K562 treated with DMSO at 1 percent for 12 hours (cell line): ENCODE measurements around the gene RARG. TPM values are rescaled to one million over a fixed set of nuclear protein-coding genes. Genes with fewer than 3 reads are reported as not detected.

Experiments used
- total RNA-seq: library from RNA; unstranded; fragments of 300-600 nt; gene quantifications from 2 replicates; pipeline ENCODE4 v1.2.3, GENCODE V29; 2022; ENCODE audit not compliant: insufficient read depth

RARG gene
- 4.3 and 7.8 TPM in 2 replicates for total RNA-seq

DNA sequence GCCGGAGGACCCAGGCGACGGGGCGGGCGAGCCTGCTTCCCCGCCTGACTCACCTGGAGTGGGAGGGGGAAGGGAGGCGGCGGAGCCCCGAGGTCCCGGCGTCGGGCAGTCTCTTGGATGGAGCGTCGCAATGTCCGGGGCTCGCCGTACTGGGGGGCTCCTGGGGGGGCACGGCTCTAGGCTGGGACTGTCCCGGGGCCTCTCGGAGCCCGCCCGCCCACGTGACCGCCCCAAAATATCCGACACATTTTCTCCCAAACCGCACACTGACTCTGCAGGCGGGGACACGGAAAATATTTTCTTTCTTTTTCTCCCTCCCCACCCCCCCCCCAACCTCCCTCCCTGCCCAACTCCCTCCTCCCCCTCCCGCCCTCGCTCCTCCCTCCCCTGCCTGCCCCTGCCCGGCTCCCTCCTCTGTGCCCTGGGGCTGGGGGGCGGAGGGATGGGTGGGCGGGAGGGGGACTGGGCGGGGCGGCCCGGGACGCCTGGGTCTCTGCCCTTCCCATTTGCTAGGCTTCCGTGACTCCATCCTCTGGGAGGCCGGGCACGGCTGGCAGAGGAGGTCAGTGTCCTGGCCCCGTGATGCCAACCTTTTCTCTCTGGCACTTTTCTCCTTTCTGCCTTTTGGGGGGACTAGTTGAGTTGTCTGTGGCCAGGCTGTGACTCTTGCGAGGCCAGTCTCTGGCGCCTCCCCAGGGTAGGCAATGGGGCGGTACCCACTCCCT lies at the start of gene RARG:
RARG (minus strand) TSS at position 289 of the 725 bp plus-strand sequence. CDS start 4,664 bp downstream, outside the sequence.

DNA sequence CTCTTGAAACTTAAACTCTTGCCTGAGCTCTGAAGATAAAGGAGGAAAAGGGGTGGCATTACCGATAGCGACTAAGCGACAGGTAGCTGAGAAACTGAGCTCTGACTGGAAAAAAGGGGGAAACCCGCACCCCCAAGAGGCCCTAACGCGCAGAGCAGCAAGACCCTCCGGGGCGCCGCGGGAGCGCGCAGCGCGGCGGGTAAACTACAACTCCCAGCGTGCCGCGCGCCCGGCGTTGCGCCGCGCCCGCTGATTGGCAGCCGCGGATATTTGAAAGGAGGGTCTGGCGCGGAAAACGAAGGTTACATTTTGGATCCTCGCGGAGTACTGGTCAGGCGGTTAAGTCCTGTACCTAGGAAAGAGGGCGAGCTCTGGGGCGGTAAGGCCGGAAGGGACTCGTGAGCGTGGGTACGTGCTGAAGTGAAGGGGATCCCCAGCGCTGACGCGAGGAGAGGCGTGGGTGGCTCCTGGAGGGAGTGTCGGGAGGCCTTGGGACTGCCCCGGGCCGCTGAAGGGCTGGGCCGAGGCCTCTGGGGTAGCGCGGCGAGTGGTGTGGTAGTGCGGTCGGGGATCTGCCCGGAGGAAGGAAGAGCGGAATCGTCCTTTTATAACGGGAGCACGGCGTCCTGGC lies 36.1 kb upstream of the RARG start, which contains the start of gene ESPL1:
ESPL1 (plus strand) TSS at position 301 of the 631 bp plus-strand sequence. CDS start 468 bp downstream, outside the sequence.

DNA sequence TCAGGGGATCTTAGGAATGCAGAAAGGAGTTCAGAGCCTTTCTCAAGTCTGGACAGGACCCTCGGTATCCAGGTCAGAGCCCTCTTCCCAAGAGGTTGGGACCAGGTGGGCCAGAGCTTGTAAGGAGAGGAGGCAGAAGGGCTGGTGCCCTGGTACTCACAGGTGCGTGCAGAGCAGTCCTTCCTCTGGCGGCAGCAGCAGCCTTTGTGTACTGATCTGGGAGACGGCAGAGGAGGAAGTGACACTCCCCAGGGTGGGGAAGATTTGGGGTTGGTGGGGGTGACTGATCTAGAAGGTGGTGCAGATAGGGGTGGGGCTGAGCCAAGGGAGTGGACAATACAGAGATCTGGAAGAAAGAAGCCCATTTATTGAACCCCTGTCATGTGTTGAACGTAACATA lies 25.0 kb downstream of the RARG start, which contains the start of gene ITGB7:
ITGB7 (minus strand) TSS at position 210 of the 400 bp plus-strand sequence. CDS start 6,808 bp downstream, outside the sequence.

DNA sequence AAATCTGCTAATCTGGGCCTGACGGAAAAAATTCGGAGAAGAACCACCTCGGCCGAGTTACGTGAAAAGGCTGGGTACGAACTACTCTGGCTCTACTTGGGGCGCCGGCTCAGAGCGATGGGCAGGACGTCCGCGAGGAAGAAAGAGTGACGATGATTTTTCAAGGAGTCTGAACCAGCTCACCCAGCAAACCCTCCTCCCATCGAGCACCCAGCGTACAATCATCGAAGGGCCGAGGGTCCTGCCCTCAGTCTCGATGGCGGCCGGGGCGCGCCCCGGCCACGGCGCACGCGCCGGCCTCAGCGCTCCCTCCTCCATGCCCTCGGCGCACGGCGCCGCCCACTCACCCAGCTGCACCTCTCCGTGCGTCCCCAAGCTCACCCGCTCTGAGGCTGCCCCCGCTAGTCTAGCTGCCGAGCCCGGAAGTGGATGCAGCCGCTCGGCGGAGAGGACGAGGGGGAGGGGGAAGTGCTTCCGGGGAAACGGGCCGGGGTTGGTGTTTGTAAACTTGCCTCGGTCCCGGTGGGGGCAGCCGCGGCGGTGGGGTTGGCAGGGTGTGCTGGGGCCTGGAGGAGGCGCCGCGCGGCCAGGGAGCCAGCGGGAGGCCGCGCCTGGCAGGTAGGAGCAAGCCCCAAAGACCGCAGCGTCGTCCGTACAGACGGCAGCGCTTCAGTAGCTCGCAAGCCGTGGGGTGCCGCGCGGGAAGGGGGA lies 51.6 kb downstream of the RARG start, which contains the start of the genes CSAD and ZNF740:
CSAD (minus strand) TSS at position 706 of the 711 bp plus-strand sequence. CDS start 7,455 bp downstream, outside the sequence.
ZNF740 (plus strand) TSS at position 503 of the 711 bp plus-strand sequence. CDS start 1,262 bp downstream, outside the sequence.

Other genes starting within 250 kb of the RARG start
- gene EIF4B, start 225.8 kb downstream of the RARG start, total RNA-seq: 167 and 294 TPM in 2 replicates
- 0.63 and 4.9 TPM in 2 replicates for gene TNS2, start 182.1 kb downstream of the RARG start, total RNA-seq
- gene SPRYD3, start 152.8 kb downstream of the RARG start, total RNA-seq: 19.2 and 25.3 TPM in 2 replicates
- gene IGFBP6, start 134.5 kb downstream of the RARG start, total RNA-seq: 1.1 TPM in 1 of 2 replicates, not detected in the other
- not detected in 2 replicates for gene SOAT2, start 128.7 kb downstream of the RARG start, total RNA-seq
- 8.8 and 16.7 TPM in 2 replicates for gene ZNF740, start 51.5 kb downstream of the RARG start, total RNA-seq
- gene CSAD, start 51.3 kb downstream of the RARG start, total RNA-seq: 9.3 and 23.4 TPM in 2 replicates
- gene ITGB7, start 25.0 kb downstream of the RARG start, total RNA-seq: 2.2 and 3.5 TPM in 2 replicates
- 17.5 and 36.3 TPM in 2 replicates for gene ESPL1, start 36.1 kb upstream of the RARG start, total RNA-seq
- gene PFDN5, start 63.3 kb upstream of the RARG start, total RNA-seq: 588 and 822 TPM in 2 replicates
- 7.5 and 15.2 TPM in 2 replicates for gene MYG1, start 67.5 kb upstream of the RARG start, total RNA-seq
- 54.6 and 62.3 TPM in 2 replicates for gene AAAS, start 89.4 kb upstream of the RARG start, total RNA-seq
- gene SP7, start 104.1 kb upstream of the RARG start, total RNA-seq: not detected in 2 replicates
- gene SP1, start 148.0 kb upstream of the RARG start, total RNA-seq: 5.8 and 33.8 TPM in 2 replicates
- 63.1 and 64.0 TPM in 2 replicates for gene AMHR2, start 191.6 kb upstream of the RARG start, total RNA-seq
- gene PRR13, start 209.5 kb upstream of the RARG start, total RNA-seq: 204 and 264 TPM in 2 replicates
- 728 and 1,071 TPM in 2 replicates for gene PCBP2, start 219.9 kb upstream of the RARG start, total RNA-seq